SU-DHL-6 (cell line): ENCODE results near the gene SMAP1.

Experiments used
- EZH2phosphoT487 ChIP-seq: fragments of 200-600 bp; sonication (generic), shearing (Covaris generic); conservative IDR thresholded peaks from 2 replicates; pipeline ENCODE4 v1.6.1; 2018; ENCODE audit warnings: mild to moderate bottlenecking, antibody characterized with exemption, low read length, moderate library complexity, mixed read lengths
- TF ChIP-seq, protein P1 (sequence below): fragments of 200-600 bp; sonication (generic); IDR thresholded peaks from one replicate; pipeline ENCODE4 v1.5.1; 2017; ENCODE audit warnings: antibody characterized with exemption, mild to moderate bottlenecking, low read length, moderate library complexity; ENCODE audit not compliant: insufficient read depth, poor library complexity, severe bottlenecking

DNA sequence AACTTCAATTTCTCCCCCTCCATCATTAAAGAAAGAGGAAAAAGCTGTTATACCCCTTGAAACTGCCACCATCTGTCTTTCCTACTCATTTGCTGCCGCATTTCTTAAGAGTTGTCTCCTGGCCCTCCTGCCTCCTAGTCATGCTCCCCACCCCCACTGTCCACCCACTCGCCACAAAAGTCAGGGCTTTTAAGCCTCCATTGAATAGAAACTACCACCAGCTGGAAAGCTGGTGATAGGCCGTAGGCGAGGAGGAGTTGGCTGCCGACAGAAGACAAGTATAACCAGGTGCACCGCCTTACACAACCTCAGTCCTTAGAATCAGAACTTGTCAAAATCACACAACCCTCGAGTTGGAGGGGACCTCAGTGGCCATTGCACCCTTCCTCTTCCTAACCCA lies 221.6 kb downstream of the SMAP1 start:
- TF ChIP-seq, protein P1, sequence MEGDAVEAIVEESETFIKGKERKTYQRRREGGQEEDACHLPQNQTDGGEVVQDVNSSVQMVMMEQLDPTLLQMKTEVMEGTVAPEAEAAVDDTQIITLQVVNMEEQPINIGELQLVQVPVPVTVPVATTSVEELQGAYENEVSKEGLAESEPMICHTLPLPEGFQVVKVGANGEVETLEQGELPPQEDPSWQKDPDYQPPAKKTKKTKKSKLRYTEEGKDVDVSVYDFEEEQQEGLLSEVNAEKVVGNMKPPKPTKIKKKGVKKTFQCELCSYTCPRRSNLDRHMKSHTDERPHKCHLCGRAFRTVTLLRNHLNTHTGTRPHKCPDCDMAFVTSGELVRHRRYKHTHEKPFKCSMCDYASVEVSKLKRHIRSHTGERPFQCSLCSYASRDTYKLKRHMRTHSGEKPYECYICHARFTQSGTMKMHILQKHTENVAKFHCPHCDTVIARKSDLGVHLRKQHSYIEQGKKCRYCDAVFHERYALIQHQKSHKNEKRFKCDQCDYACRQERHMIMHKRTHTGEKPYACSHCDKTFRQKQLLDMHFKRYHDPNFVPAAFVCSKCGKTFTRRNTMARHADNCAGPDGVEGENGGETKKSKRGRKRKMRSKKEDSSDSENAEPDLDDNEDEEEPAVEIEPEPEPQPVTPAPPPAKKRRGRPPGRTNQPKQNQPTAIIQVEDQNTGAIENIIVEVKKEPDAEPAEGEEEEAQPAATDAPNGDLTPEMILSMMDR: no peak
- TF ChIP-seq EZH2phosphoT487: no peak
